ENCODE results near the gene FIGNL2. TPM values are rescaled to one million over a fixed set of nuclear protein-coding genes. Genes with fewer than 3 reads are reported as not detected.

FIGNL2 gene
- total RNA-seq, 3 donors from 2014 or later, result 0.16 to 1.3 (median 0.29) TPM

DNA sequence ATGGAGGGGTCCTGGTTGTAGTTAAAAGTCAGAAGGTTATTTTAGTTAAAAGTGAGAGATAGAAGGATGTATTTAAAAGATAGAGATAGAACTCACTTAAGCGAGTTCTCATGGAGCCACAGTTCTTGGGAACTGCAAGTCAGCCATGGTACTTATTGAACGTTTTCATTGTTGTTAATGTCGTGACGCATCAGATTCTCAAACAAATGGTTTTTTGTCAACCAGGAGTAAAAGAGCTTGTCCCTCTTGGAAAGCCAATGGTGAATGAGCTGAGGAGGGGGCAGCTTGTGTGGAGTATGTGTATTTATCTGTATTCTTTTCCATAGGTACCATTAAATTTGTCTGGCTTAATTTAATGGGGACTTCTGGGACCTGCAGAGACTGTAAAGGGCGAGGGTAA lies 68.6 kb downstream of the FIGNL2 start:
- H3K27me3 ChIP-seq, result no peaks in the 10 kb centered on the region
- H3K9me3 ChIP-seq, result no peaks in the 10 kb centered on the region
- intact Hi-C loops (cut with DNase I; ENCODE audit: low total_unique reads), result no loop called here
- TF ChIP-seq, protein P1, sequence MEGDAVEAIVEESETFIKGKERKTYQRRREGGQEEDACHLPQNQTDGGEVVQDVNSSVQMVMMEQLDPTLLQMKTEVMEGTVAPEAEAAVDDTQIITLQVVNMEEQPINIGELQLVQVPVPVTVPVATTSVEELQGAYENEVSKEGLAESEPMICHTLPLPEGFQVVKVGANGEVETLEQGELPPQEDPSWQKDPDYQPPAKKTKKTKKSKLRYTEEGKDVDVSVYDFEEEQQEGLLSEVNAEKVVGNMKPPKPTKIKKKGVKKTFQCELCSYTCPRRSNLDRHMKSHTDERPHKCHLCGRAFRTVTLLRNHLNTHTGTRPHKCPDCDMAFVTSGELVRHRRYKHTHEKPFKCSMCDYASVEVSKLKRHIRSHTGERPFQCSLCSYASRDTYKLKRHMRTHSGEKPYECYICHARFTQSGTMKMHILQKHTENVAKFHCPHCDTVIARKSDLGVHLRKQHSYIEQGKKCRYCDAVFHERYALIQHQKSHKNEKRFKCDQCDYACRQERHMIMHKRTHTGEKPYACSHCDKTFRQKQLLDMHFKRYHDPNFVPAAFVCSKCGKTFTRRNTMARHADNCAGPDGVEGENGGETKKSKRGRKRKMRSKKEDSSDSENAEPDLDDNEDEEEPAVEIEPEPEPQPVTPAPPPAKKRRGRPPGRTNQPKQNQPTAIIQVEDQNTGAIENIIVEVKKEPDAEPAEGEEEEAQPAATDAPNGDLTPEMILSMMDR (IDR thresholded peaks at IDR 0.05), result no peak
- TF ChIP-seq POLR2A (IDR thresholded peaks at IDR 0.05) (no peak), POLR2AphosphoS5 (IDR thresholded peaks at IDR 0.05) (no peak)
- no peaks in the 10 kb centered on the region for H3K36me3 ChIP-seq
- H3K4me3 ChIP-seq, result no peak overlapping the region
- H3K4me1 ChIP-seq, result no peaks in the 10 kb centered on the region
- DNase-seq (ENCODE audit: low spot score in 2 of 2), result no peak
- H3K27ac ChIP-seq, result no peak overlapping the region

DNA sequence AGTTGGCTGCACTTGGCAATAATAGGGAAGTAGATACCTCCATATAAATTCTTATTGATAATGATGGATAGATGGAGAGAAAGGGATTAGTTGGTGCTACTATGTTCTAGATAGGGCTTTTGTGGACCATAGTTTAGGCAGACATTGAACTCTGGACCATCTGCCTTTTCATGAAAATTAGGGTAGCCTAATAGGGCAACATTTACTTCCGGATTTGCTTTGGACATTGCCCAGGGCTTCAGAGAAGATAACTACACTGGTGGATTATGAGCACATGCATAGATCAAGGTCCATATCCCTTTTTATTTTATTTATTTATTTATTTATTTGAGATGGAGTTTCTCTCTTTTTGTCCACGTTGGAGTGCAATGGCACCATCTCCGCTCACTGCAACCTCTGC lies 70.5 kb downstream of the FIGNL2 start:
- intact Hi-C loops (cut with DNase I; ENCODE audit: low total_unique reads), result no loop called here
- Histone ChIP-seq H3K27ac (no peak overlapping the region), H3K4me1 (no peaks in the 10 kb centered on the region), H3K36me3 (no peaks in the 10 kb centered on the region), H3K27me3 (no peaks in the 10 kb centered on the region), H3K9me3 (no peaks in the 10 kb centered on the region), H3K4me3 (no peak overlapping the region)
- no peak for DNase-seq (ENCODE audit: low spot score in 2 of 2)
- no peak for TF ChIP-seq POLR2A (IDR thresholded peaks at IDR 0.05)
- TF ChIP-seq, protein P1 (IDR thresholded peaks at IDR 0.05), result no peak
- TF ChIP-seq POLR2AphosphoS5 (IDR thresholded peaks at IDR 0.05), result no peak

GRCh38 chr12:51777457-51777856 lies 71.1 kb downstream of the FIGNL2 start:
- no peaks in the 10 kb centered on the region for H3K36me3 ChIP-seq
- H3K27ac ChIP-seq, result no peak overlapping the region
- H3K4me3 ChIP-seq, result no peak overlapping the region
- intact Hi-C loops (cut with DNase I; ENCODE audit: low total_unique reads), result no loop called here
- no peaks in the 10 kb centered on the region for H3K9me3 ChIP-seq
- TF ChIP-seq POLR2A (IDR thresholded peaks at IDR 0.05), result no peak
- TF ChIP-seq, protein P1 (IDR thresholded peaks at IDR 0.05), result no peak
- TF ChIP-seq POLR2AphosphoS5 (IDR thresholded peaks at IDR 0.05), result no peak
- no peaks in the 10 kb centered on the region for H3K4me1 ChIP-seq
- H3K27me3 ChIP-seq, result no peaks in the 10 kb centered on the region
- DNase-seq (ENCODE audit: low spot score in 2 of 2), result no peak

DNA sequence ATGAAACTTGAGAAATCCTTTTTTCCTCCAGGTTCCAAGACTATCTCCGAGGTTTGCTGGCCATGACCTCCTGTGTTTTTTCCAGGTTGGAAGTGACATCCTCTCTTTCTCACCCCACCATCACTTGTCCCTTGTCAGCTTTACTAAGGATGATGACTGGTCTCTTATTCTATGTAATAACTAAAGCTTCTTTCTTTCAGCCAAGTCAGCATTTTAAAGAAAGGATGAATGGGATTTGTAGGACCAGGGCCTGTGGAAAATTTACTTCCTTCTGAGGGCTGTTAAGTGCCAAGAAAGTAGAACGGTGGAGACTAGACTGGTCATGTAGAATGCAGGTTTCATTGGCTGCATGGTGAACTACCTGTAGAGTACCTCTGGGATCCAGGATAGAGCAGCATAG lies 73.6 kb downstream of the FIGNL2 start:
- intact Hi-C loops (cut with DNase I; ENCODE audit: low total_unique reads), result no loop called here
- Histone ChIP-seq H3K27ac (no peak overlapping the region), H3K4me1 (no peaks in the 10 kb centered on the region), H3K36me3 (no peaks in the 10 kb centered on the region), H3K9me3 (no peaks in the 10 kb centered on the region), H3K4me3 (no peak overlapping the region), H3K27me3 (no peaks in the 10 kb centered on the region)
- DNase-seq (ENCODE audit: low spot score in 2 of 2), result no peak
- TF ChIP-seq POLR2AphosphoS5 (IDR thresholded peaks at IDR 0.05), result no peak
- TF ChIP-seq POLR2A (IDR thresholded peaks at IDR 0.05), result no peak
- TF ChIP-seq, protein P1 (IDR thresholded peaks at IDR 0.05), result no peak

DNA sequence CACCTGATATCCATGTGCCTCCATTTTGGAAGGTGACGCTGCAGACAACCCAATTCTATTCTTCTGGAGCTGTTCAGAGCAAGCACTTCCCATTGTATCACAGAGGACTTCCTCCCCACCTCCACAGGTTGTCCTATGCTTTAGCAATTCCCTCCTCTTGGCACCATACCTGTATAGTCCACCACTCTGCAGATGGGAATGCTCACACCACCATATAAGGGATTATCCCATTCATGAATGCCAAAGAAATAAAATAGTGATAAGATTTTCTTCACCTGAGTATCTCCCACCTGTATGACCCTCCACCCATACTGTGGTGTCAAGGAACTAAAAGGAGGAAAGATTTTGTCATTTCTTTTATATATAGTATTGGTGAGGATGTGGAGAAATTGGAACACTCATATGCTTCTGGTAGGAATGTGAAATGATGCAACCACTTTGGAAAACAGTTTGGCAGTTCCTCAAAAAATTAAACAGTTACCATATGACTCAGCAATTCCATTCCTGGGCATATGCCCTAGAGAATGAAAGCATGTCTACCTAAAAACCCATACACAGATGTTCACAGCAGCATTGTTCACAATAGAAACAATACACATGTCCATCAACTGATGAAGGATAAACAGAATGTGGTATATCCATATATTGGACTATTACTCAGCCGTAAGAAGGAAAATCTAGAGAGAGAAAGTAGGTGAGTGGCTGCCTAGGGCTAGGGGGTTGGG lies 75.2 kb downstream of the FIGNL2 start:
- no peak overlapping the region for H3K27ac ChIP-seq
- intact Hi-C loops (cut with DNase I; ENCODE audit: low total_unique reads), result no loop called here

More for the DNA sequence above, 75.2 kb downstream of the FIGNL2 start:
- TF ChIP-seq POLR2AphosphoS5 (IDR thresholded peaks at IDR 0.05) (no peak), POLR2A (IDR thresholded peaks at IDR 0.05) (no peak)
- TF ChIP-seq, protein P1 (IDR thresholded peaks at IDR 0.05), result no peak
- no peaks in the 10 kb centered on the region for H3K27me3 ChIP-seq
- no peaks in the 10 kb centered on the region for H3K4me1 ChIP-seq
- H3K4me3 ChIP-seq, result no peak overlapping the region
- no peak for DNase-seq (ENCODE audit: low spot score in 2 of 2)
- no peaks in the 10 kb centered on the region for H3K9me3 ChIP-seq
- H3K36me3 ChIP-seq, result no peaks in the 10 kb centered on the region

All from breast epithelium (tissue), 4 donors.